PC-9 (cell line): ENCODE data around the gene GABARAPL1. TPM values are rescaled to one million over a fixed set of nuclear protein-coding genes. Genes with fewer than 3 reads are reported as not detected.

Source experiments
- BruUV-seq: library from RNA; stranded (reverse); fragments of 400-500 nt; replicated peaks from 2 replicates; lab custom pipeline; 2021; lab: Mats Ljungman, UMichigan
- CTCF ChIA-PET: fragments of 300-600 bp; sonication (Branson Sonifier 250); formaldehyde crosslinking; loops from one replicate; lab custom pipeline; 2022; ENCODE audit warnings: antibody characterized with exemption; lab: Charles Lee
- POLR2A ChIA-PET: fragments of 300-600 bp; sonication (Branson Sonifier 250); formaldehyde crosslinking; loops from one replicate; lab custom pipeline; 2022; ENCODE audit warnings: antibody characterized with exemption; ENCODE audit not compliant: unreplicated experiment; lab: Charles Lee
- DNase-seq, 2 experiments: peaks; one replicate each; pipeline versions ENCODE4 v3.0.0 to v3.0.0-alpha.2; 2015 to 2022; ENCODE audit warnings: mixed read lengths in 1 of 2
- H2AFZ ChIP-seq: fragments of 200-600 bp; sonication (generic); 2 replicates; pipeline ENCODE4 v1.8.1; 2017; ENCODE audit warnings: antibody characterized with exemption
- H3F3A ChIP-seq: fragments of 200-600 bp; sonication (generic); 2 replicates; pipeline ENCODE4 v1.8.1; 2017; ENCODE audit warnings: antibody characterized with exemption, mild to moderate bottlenecking, low read depth; ENCODE audit not compliant: insufficient read depth
- H3K27ac ChIP-seq: fragments of 200-600 bp; sonication (generic); 2 replicates; pipeline ENCODE4 v1.6.1; 2016; ENCODE audit warnings: mixed run types
- H3K27me3 ChIP-seq: fragments of 200-600 bp; sonication (generic); 2 replicates; pipeline ENCODE4 v1.6.1; 2016; ENCODE audit warnings: low read depth, mixed run types; ENCODE audit not compliant: insufficient read depth
- H3K36me3 ChIP-seq: fragments of 200-600 bp; sonication (generic); 2 replicates; pipeline ENCODE4 v1.6.1; 2016; ENCODE audit warnings: low read depth, mixed run types
- H3K4me1 ChIP-seq: fragments of 200-600 bp; sonication (generic); replicated peaks from 2 replicates; pipeline ENCODE4 v1.6.1; 2016; ENCODE audit warnings: mixed run types; ENCODE audit not compliant: insufficient read depth
- H3K4me2 ChIP-seq: fragments of 200-600 bp; sonication (generic); 2 replicates; pipeline ENCODE4 v1.6.1; 2017; ENCODE audit warnings: mixed run types
- H3K4me3 ChIP-seq: fragments of 200-600 bp; sonication (generic); 2 replicates; pipeline ENCODE4 v1.6.1; 2016; ENCODE audit warnings: mixed run types
- H3K79me2 ChIP-seq: fragments of 200-600 bp; sonication (generic); 2 replicates; pipeline ENCODE4 v1.6.1; 2017; ENCODE audit warnings: low read depth, mixed run types
- H3K9me2 ChIP-seq: fragments of 200-600 bp; sonication (generic); 2 replicates; pipeline ENCODE4 v1.8.1; 2017; ENCODE audit warnings: mild to moderate bottlenecking; ENCODE audit not compliant: insufficient read depth
- H3K9me3 ChIP-seq: fragments of 200-600 bp; sonication (generic); 2 replicates; pipeline ENCODE4 v1.8.1; 2016; ENCODE audit warnings: low read depth; ENCODE audit not compliant: insufficient read depth
- H4K20me1 ChIP-seq: fragments of 200-600 bp; sonication (generic); 2 replicates; pipeline ENCODE4 v1.8.1; 2017; ENCODE audit not compliant: insufficient read depth
- EZH2 ChIP-seq: fragments of 200-600 bp; sonication (generic); IDR thresholded peaks from 2 replicates; pipeline ENCODE4 v1.8.0; 2017; ENCODE audit warnings: antibody characterized with exemption, low read depth
- intact Hi-C: fragments of 100-400 bp; cut with micrococcal nuclease; formaldehyde crosslinking; loops from one replicate; pipeline ENCODE4 v1.10.0; 2022; ENCODE audit not compliant: unreplicated experiment
- total RNA-seq: library from RNA; stranded (reverse); gene quantifications from 2 replicates; pipeline ENCODE4 v1.2.3, GENCODE V29; 2021
- TF ChIP-seq, protein P1 (sequence below): fragments of 200-600 bp; sonication (generic); conservative IDR thresholded peaks from 2 replicates; pipeline ENCODE4 v1.6.1; 2017; ENCODE audit warnings: mixed run types, antibody characterized with exemption, mild to moderate bottlenecking, moderate library complexity

GABARAPL1 gene
- total RNA-seq, 1 experiment from 2014 or later: 85.6 TPM

DNA sequence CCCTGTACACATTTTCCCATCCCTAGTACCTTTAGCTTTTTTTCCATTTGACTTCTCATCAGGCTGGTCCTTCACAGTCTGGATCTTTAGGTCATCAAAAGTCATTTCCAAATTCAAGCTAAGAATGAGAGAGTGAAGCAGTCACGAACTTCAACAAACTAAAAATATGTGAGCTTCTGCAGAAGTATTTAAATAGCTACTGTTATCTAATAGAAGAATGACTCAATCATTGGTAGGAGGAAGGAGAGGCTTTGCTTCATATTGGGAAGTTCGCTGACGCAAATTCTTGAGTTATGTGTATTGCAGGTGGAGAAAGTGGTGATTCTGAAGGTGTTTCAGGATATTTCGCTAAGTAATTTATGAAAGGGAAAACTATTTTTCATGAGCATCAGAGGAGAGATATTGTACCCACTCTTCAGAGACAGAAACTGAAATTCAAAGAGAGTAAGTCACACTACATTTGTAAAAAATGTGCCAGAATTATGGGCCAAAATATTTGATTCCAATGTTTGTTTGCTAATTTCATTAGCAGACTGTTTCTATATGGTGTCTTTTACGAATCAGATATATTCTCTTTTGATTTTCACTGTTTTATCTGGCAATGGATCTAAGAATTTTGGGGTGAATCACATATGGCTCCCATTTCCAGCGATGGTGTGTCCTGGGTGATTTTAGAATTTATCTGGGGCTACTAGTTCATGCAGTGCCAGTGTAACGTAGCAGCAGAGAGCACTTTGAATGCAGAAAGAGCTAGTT, 40.5 kb upstream of the GABARAPL1 start, which contains the start of gene OLR1:
OLR1 (minus strand) TSS at position 160 of the 756 bp plus-strand sequence; CDS start at position 105, 55 bp downstream.
- Histone ChIP-seq H3F3A (peaks cover 4% of the 10 kb centered on the region; the same call in 1 of the 2 replicates), H3K27me3 (no peaks in the 10 kb centered on the region), H3K36me3 (no peaks in the 10 kb centered on the region), H3K4me1 (peaks cover 37% of the 10 kb centered on the region), H3K9me2 (no peaks in the 10 kb centered on the region), H2AFZ (peak within 1 kb of the TSS; percentile 52; the same call in 1 of the 2 replicates), H4K20me1 (no peaks in the 10 kb centered on the region), H3K79me2 (no peaks in the 10 kb centered on the region), H3K9me3 (no peaks in the 10 kb centered on the region), H3K4me3 (no peak within 1 kb of the TSS; the same call in 1 of the 2 replicates), H3K27ac (peak within 1 kb of the TSS; percentile 54), H3K4me2 (peak within 1 kb of the TSS; percentile 33)
- ChIA-PET POLR2A (interaction anchor here (0.5 to 1.1 kb wide), 5 partner anchors 8 to 524 kb away, joined by 3 to 11 read pairs (median 7); partner anchors contain the start of gene GABARAPL1), CTCF (interaction anchor here (1.0 kb wide), 1 partner anchor 19 kb away, joined by 4 read pairs; no protein-coding TSS in a partner anchor)
- peak in 1 of 2 experiments; percentile 70 for DNase-seq
- TF ChIP-seq, protein P1, sequence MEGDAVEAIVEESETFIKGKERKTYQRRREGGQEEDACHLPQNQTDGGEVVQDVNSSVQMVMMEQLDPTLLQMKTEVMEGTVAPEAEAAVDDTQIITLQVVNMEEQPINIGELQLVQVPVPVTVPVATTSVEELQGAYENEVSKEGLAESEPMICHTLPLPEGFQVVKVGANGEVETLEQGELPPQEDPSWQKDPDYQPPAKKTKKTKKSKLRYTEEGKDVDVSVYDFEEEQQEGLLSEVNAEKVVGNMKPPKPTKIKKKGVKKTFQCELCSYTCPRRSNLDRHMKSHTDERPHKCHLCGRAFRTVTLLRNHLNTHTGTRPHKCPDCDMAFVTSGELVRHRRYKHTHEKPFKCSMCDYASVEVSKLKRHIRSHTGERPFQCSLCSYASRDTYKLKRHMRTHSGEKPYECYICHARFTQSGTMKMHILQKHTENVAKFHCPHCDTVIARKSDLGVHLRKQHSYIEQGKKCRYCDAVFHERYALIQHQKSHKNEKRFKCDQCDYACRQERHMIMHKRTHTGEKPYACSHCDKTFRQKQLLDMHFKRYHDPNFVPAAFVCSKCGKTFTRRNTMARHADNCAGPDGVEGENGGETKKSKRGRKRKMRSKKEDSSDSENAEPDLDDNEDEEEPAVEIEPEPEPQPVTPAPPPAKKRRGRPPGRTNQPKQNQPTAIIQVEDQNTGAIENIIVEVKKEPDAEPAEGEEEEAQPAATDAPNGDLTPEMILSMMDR: no peak
- no peak for TF ChIP-seq EZH2
- intact Hi-C loops: loop anchor here (2.0 kb wide), 1 partner anchor 19 kb away; no protein-coding TSS in a partner anchor
- BruUV-seq: TSS peak; percentile 84

DNA sequence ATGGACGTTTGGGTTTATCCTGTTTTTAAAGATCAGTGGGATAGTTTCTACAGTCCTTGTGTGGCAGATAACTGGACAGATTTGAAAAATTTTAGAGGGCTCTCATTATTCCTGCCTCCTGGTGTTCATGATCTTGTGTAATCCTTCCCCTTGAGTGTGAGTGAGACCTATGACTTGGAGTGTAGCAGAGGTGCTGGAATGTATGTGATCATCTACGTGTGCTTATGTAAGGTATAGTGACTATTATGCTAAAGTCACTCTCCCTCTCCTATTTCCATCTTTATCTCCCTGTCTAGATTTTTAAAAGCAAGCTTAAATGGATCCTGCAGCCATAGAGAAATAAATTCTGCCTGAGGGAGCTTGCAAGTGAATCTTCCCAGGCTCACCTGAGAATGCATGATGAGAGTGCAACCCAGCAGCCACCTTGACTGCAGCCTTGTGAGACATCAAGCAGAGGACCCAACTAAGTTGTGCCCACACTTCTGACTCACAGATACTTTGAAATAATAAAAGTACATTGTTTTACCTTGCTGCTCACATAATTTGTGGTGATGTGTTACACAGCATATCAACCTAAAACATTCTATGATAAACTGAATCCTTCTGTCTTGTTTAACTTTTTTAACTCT, 37.6 kb upstream of the GABARAPL1 start:
- Histone ChIP-seq H3K79me2 (no peaks in the 10 kb centered on the region), H3K4me2 (no peak overlapping the region), H3K36me3 (no peaks in the 10 kb centered on the region), H3K4me3 (no peak overlapping the region), H2AFZ (no peak overlapping the region), H3K9me2 (no peaks in the 10 kb centered on the region), H3K4me1 (peaks cover 32% of the 10 kb centered on the region), H4K20me1 (no peaks in the 10 kb centered on the region), H3K27me3 (no peaks in the 10 kb centered on the region), H3K27ac (no peak overlapping the region), H3K9me3 (no peaks in the 10 kb centered on the region), H3F3A (peaks cover 16% of the 10 kb centered on the region; the same call in 1 of the 2 replicates)
- POLR2A ChIA-PET: no interaction called here
- BruUV-seq: no TSS peak
- TF ChIP-seq EZH2: no peak
- TF ChIP-seq, protein P1: no peak
- CTCF ChIA-PET: interaction anchor here (1.4 kb wide), 1 partner anchor 22 kb away, joined by 8 read pairs; no protein-coding TSS in a partner anchor
- no peak for DNase-seq
- intact Hi-C loops: no loop called here

DNA sequence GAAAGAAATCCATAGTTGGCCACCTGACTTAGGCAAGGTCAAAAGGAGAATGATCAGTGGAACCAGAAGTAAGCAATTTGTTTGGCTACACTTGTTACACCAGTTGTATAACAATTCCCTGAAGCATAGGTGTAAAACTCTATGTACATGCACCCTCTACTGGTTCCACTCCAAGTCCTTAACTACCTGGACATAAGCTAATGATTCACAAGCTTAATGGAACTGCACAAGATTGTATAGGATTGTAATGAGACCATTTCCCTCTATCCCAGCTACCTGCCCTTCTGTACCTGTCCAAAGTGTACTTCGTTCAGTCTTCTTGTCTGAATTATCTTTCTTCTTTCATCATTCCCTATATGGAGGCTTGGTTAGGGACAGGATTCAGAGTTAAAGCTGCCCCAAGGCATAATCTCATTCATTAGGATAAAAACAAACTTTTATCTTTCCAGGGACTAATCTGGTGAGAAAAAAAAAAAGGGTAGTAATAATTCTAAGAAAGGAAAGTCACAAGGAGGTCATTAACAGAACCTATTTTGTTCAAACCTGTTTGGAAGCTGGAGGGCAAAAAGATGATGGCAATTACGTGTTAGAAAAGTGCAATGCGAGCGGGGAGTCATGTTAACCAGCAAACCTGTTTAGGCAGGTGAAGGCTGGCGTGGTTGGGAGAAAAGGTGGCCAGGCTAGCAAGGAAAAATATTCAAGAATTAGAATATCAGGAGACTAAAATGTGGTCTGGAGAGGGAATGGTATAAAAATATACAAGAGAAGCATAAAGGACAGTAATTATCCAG, 36.6 kb upstream of the GABARAPL1 start:
- no peak overlapping the region for H3K4me2 ChIP-seq
- intact Hi-C loops: no loop called here
- H3K4me3 ChIP-seq: no peak overlapping the region
- no peak for DNase-seq
- CTCF ChIA-PET: interaction anchor here (1.4 kb wide), 1 partner anchor 23 kb away, joined by 8 read pairs; no protein-coding TSS in a partner anchor
- no peaks in the 10 kb centered on the region for H3K36me3 ChIP-seq
- H4K20me1 ChIP-seq: no peaks in the 10 kb centered on the region
- TF ChIP-seq, protein P1: no peak
- no peak for TF ChIP-seq EZH2
- no peaks in the 10 kb centered on the region for H3K27me3 ChIP-seq
- H3K9me2 ChIP-seq: no peaks in the 10 kb centered on the region
- no peaks in the 10 kb centered on the region for H3K79me2 ChIP-seq
- peaks cover 34% of the 10 kb centered on the region for H3K4me1 ChIP-seq
- no peak overlapping the region for H2AFZ ChIP-seq
- no peaks in the 10 kb centered on the region for H3K9me3 ChIP-seq
- no TSS peak for BruUV-seq
- no peak overlapping the region for H3K27ac ChIP-seq
- H3F3A ChIP-seq: peaks cover 19% of the 10 kb centered on the region; the same call in 1 of the 2 replicates
- POLR2A ChIA-PET: no interaction called here
